NCI-H2227 (cell line): ENCODE results near the gene CPT1A.
"Not testable (repeated sequence)": the region's sequence is repeated elsewhere in the genome, so short reads cannot be mapped to it uniquely, and the experiment has no call there.

Experiments
- DNase-seq: peaks from one replicate; lab custom pipeline; 2025; ENCODE audit not compliant: unreplicated experiment; lab: John Stamatoyannopoulos, UW

CPT1A gene

GRCh38 chr11:68841718-68842426 is at the start of gene CPT1A:
TSS of gene CPT1A (minus strand) at chr11:68841916. CDS start at chr11:68815474, 26,442 bp downstream.
- DNase-seq: peak; percentile 87

DNA sequence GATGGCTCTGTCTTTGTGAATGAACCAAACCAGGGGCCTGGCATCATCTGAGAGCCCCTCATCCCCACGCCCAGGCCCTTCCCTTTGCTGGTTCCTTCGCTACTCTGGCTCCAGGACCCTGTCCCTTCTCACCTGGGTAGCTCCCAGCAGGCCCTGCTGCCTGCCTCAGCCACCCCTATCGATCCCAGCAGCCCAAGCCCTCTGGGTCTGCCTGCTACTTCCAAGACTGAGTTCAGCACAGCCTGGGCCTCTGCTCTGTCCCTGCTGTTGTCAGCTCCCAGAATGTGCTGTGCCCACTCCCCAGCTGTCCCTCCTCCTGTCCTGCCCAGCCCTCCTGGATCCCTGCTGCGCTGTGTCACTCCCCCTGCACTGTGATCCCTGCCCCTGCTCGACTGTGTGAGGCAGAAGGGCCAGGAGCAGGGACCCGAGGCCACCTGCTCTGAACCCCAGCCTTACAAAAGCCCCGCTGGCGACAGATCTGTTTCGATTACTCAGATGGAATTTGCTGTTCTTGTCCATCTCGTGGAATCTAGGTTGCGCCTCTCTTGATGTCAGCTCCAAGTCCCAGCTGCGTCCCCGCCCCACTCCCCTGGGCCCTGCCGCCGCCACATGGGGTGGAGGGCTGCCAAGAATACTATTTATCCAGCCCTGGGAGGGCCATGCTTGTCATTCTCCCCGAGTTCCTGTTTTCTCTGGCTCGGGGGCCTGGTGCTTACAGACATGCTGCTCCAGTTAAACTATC is 48.9 kb upstream of the CPT1A start:
- no peak for DNase-seq

DNA sequence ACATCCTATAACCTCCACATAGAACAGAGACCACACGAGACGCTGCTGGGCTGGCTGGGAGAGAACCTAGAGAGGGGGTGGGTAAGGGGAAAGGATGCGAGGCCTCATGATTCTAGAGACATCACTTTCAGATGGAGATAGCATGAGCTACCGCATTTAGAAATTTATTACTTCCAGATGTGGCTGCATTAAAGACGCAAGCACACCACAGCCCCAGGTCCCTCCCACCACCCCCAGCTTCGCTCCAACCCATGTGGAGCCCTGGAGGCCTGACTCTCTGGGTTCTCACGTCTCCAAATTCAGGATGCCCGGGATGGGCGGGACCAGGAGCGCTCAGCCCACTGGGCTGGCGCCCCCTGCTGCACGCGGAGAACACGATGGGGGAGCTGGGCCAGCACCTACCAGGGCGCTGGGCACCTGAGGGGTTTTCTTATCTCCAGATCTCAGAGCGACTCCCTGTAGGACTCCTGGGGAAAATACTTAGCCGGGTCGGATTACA is 48.3 kb upstream of the CPT1A start:
- DNase-seq: no peak

DNA sequence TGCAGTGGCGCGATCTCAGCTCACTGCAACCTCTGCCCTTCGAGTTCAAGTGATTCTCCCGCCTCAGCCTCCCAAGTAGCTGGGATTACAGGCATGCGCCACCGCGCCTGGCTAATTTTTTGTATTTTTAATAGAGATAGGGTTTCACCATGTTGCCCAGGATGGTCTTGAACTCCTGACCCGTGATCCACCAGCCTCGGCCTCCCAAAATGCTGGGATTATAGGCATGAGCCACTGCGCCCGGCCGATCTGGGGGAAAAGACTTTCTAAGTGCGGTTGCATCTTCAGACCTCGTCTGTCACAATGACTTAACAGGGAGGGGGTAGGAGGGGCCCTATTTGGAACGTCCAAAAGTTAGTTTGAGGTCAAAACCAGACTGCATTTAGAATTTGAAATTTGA is 43.1 kb upstream of the CPT1A start:
- DNase-seq: not testable (repeated sequence)

GRCh38 chr11:68882391-68882790 is 40.7 kb upstream of the CPT1A start:
- no peak for DNase-seq

GRCh38 chr11:68881320-68881719 is 39.6 kb upstream of the CPT1A start:
- no peak for DNase-seq

DNA sequence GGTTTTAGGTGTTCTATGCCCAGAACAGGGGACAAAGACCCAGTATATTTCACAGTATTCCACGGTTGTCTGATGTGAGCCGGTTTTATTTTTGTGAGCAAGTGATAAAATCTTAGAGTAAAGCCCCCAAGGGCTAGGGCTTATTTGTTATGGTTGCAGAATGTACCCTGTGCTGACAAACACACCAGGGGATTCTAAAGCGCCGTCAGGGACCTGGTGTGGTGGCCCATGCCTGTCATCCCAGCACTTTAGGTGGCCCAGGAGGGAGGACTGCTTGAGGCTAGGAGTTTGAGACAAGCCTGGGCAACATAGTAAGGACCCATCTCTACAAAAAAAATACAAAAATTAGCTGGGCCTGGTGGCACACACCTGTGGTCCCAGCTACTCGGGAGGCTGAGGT is 39.1 kb upstream of the CPT1A start:
- no peak for DNase-seq

DNA sequence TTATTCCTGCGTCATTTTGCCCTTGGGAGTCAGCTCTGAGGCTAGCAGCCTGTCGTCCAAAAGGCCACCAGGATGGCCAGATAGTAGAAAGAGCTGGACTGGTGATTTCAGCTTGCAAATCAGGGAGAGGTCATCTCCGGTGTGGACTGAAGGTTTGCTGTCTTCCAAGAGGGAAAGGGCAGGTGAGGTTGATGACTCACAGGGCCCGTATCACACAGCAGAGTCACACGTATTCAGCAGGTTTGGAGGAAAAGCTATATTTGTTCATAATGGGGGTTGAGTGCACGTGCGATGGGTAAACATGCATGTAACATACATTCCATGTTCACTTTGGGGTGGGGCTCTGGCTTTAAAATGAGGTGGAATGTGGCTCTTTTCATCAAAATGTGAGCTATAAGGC is 36.3 kb upstream of the CPT1A start:
- no peak for DNase-seq

GRCh38 chr11:68872216-68873003 is 30.7 kb upstream of the CPT1A start:
- DNase-seq: no peak

- no peak for DNase-seq
These were observed 28.8 kb upstream of the CPT1A start for GRCh38 chr11:68870470-68870869.

DNA sequence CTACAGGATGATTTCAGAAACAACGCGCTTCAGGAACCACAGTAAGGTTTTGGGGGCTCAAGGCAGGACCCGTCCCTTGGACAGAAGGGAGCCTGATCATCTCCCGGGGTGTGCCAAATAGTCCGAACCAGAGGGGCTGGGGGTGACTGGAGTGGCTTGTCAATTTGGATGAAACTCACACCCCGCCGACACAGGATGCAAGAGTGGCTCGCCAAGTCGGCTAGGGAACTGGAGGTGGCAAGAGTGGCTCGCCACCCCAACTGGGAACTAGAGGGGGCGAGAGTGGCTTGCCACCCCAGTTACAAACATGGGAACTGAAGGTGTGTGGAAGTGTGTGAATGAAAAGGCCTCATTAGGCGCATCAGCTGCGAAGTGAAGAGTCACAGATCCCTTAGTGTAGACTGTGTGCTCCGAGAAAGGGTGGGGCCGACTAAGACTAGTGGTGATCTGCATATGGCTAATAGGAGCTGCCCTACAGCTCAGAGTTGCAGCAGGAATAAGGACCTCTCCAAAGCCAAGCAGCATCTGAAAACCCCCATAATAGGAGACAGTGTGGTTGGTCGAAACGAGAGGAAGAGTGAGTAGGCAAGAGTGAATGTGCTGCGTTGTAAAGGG is 26.6 kb upstream of the CPT1A start:
- DNase-seq: no peak

DNA sequence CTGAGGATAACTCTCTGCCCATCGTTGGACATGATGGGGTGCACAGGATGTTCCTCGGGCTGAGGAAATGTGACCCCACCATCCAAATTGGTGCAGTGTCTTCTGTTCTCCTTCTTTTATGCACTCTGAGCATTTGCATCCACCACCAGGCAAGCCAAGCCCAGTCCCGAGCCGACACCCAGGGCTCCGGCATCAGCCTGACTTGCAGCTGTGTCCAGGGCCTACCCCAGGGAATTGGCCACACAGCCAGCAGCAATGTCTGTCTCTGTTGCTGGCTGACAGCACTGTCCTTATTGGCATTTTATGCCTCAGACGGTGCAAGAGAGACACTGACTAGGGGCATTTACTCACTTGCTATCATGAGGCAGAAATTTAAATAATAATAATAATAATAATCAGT is 25.4 kb upstream of the CPT1A start:
- no peak for DNase-seq

DNA sequence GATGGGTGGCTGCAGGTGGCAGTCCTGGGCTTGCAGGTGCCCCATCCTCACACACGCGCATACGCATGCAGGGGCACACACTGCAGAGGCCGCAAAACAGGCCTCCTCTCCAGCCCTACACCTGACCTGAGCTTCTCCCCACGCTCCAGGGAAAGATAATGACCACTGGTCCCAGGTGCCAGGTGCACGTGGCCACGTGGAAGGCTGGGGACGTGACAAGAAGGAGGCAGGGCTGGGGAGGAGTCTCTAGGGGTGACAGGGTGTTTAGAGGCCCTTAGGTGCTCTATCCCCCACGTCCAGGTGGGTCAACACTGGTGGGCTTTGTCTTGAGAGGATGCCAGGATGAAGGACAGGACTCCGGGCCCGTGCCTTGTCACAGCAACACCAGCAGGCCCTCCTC is 23.5 kb upstream of the CPT1A start:
- DNase-seq: no peak

- no peak for DNase-seq
These were observed 22.0 kb upstream of the CPT1A start for GRCh38 chr11:68863553-68864265.

DNA sequence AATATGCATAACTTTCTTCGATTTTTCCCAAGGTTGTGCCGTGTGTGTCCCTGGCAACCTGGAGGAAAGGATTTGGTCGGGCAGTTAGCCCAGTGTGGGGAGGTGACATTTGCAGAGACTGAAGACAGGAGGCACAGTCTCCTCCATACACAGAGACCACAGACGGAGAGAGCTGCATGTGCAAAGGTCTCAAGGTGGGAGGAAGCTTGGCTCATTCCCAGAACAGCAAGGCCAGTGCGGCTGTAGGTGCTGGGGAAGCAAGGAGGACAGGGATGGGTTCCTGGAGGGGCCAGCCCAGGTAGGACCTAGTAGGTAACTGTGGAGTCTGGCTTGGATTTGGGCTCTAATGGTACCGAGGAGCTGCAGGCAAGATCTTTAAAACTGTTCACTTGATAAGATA is 20.7 kb upstream of the CPT1A start:
- DNase-seq: no peak

- no peak for DNase-seq
These were observed 17.4 kb upstream of the CPT1A start for GRCh38 chr11:68859123-68859522.

DNA sequence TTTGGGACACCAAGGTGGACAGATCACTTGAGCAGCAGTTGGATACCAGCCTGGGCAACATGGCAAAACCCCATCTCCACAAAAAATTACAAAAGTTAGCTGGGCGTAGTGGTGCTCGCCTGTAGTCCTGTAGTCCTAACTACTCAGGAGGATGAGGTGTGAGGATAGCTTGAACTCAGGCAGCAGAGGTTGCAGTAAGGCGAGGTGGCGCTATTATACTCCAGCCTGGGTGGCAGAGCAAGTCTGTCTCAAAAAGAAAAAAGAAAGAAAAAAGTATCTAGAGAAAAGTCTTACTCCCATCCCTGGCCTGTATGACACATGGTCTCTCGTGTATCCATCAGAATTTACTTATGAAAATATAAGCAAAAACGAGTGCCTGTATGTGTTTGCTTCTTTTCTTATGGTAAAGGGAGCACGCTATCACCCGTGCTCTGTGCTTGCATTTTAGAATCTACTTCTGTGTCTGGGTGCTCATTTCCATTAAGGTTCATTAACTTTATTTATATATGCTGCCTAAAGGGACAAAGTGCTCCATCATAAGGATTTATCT is 15.4 kb upstream of the CPT1A start:
- DNase-seq: no peak

- DNase-seq: not testable (repeated sequence)
These were observed 14.8 kb upstream of the CPT1A start for GRCh38 chr11:68856425-68857030.

DNA sequence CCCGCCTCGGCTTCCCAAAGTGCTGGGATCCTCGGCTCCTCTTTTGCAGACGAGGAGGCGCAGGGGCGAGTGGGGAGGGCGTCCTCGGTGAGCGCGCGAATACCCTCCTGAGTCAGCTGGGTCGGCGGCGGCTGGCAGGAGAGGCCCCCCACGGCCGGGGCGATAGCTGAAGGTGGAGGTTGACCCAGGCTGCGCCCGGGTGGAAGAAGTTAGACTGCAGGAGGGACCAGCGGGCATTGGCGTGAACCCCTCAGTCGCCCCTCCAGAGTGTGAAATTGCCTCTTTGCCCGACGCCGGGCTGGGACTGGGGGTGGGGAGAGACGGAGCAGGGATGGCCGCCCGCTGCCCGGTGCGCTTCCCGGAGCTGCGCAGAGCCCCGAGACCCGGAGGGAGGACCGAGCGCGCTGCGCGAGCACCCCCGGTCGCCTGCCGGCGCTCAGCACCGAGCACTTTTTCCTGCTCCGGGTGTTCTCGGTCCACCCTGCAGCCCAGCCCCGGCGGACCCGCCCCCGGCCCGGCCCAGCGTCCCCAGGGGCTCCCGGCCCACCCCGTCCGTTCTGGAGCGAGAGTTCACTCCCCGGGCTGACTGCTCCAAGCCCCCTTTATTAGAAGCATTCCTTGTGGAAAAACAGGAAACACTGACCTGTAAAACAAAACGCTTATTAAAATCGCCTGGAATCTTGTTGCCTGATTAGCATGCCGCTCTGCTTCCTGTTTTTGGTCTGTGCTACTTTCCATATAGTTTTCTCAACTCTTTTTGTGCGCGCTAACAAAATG is 13.7 kb upstream of the CPT1A start:
- peak; percentile 18 for DNase-seq
